Activated CD4-positive, alpha-beta T cell treated with anti-CD3 and anti-CD28 coated beads, Interleukin-2, amount 50 U/mL, for 1 hour (primary cell): ENCODE data around the gene MED12.
A peak's percentile ranks its signal among the peaks of the same experiment; 100 is the strongest.

Experiments used
- DNase-seq: peaks from one replicate; pipeline ENCODE4 v3.0.0-alpha.2; 2020

MED12 gene

DNA sequence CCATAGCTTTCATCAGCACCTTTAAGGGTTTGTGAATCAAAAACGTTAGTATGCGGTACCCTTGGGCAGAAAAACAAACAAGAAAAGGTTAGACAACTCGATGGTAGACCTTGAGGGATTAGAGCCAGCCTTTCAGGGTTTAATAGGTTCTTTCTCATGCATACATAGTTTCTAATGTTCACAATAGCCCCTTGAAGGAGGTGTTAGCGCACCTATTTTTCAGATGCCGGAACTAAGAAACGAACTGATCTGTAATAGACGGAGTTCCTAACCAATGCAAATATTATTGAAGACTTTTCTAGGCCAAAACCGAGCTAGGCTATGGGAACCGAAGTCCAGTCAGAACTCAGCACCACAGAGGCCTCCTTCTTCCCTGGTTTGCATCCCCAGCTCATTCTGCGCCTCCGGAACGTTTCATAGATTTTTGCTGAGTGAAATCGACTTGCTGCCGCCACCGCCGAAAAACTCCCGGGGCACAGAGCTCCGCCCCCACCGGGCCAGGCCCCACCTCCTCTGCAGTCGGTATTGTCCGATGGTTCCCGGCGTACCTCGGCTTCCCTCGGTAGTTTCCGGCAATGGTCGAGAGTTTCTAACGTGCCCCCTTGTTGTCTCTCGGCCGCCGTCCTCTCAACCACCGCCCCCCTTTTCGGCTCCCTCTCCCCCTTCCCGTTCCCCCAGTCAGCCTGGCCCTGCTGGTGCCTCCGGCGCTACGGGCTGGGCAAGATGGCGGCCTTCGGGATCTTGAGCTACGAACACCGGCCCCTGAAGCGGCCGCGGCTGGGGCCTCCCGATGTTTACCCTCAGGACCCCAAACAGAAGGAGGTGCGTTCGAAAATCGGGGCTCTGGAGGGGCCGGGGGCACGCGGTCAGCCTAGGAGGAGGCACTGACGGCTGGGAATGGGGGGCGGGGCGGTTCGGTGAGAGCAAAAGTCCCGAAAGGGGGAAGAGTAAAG, at the start of gene MED12:
Gene MED12 (plus strand): TSS at position 565 of the 953 bp plus-strand sequence. CDS start 159 bp downstream, at position 724.
- DNase-seq, result peak; percentile 76

DNA sequence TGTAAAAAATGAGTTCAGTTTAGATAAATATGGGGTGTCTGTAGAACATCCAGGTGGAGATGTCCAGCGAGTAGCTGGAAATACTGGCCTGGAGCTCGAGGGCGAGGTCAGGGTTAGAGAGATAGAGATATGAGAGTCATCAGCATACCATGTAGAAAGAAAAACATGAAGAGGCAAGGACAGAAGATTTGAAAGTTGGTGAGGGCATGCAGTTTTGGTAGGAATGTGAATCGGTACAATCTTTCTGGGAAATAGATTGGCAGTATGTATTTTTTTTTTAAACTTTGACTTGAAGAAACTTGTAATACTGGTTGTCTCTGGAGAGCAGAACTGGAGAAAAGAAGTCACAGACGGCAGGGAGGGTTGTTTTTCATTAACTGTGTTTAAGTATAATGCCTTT, 47.9 kb upstream of the MED12 start:
- no peak for DNase-seq

GRCh38 chrX:71081330-71082123, 36.9 kb upstream of the MED12 start:
- DNase-seq, result no peak

DNA sequence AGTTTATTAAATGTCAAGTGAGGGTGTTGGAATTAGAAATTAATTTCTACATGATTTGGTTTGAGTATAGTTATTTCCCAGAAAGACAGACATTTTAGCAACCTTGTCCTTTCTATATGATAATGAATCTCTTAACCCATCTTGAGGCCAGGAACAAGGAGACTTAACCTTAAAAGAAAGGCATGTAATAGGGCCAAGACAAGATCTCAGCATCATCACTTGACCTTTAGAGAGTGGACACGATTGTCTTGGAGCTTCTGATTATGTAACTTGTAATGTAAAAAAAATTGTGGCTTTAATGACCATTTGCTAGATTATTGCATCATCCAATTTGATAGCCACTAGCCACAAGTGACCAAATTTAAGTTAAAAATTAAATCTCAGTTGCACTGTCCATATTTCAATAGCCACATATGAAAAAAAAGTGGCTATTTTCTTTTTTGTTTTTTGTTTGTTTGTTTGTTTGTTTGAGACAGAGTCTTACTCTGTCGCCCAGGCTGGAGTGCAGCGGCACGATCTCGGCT, 36.2 kb upstream of the MED12 start:
- no peak for DNase-seq

- no peak for DNase-seq
These were observed 35.6 kb upstream of the MED12 start for GRCh38 chrX:71082822-71083221.

- DNase-seq, result no peak
These were observed 32.5 kb upstream of the MED12 start for GRCh38 chrX:71085900-71086299.

- no peak for DNase-seq
These were observed 27.1 kb upstream of the MED12 start for GRCh38 chrX:71091263-71091662.

DNA sequence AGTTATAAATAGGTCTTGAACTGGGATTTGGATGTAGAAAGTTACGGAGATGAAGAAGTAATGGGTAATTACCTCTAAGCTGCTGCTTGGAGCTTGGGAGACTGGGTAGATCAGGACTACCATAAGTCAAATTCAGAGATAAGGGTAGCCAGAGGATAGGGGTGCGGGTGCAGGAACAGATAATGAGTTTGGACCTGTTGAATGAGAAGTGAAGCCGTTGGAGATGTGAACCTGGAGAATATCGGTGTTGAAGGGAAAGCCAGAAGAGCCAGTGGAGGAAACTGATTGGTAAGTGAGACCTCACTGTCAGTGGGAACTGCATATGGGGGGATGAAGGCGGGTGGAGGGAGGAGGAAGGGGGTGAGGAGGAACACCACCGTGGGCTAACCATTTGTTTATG, 23.4 kb upstream of the MED12 start:
- DNase-seq, result no peak

- peak; percentile 86 for DNase-seq
These were observed 22.8 kb upstream of the MED12 start, which contains the start of gene FOXO4 for GRCh38 chrX:71095555-71095980. Gene FOXO4 (plus strand): TSS chrX:71095851. CDS start chrX:71096529, 678 bp downstream.

DNA sequence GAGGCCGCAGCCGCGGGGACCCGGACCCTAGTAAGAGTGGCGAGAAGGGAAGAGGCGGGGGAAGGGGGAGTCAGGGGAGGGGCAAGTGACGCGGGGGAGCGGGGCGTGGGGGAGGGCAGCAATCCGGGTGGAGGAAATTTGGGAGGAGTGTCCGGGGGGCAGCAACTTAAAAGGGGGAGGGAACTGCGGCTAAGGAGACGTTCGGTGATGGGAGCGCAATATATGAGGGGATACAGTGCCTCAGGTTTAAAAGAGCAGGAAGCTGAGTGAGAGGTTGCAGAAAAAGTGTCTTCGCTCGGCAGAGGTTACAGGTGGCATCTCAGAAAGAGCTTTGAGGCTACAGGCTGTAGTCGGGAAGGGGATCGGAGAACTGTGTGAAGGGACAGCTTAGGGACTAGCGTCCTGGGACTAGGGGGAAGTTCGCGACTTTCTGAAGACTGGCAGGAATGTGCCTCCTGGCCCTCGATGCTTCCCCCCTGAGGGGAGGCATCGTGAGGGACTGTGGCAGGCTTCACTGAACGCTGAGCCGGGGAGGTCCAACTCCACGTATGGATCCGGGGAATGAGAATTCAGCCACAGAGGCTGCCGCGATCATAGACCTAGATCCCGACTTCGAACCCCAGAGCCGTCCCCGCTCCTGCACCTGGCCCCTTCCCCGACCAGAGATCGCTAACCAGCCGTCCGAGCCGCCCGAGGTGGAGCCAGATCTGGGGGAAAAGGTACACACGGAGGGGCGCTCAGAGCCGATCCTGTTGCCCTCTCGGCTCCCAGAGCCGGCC, 22.2 kb upstream of the MED12 start:
- DNase-seq, result no peak

DNA sequence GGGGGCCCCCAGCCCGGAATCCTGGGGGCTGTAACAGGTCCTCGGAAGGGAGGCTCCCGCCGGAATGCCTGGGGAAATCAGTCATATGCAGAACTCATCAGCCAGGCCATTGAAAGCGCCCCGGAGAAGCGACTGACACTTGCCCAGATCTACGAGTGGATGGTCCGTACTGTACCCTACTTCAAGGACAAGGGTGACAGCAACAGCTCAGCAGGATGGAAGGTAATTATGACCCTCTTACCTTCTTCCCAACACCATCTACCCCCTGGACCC, 21.7 kb upstream of the MED12 start:
- no peak for DNase-seq

GRCh38 chrX:71098302-71098701, 20.1 kb upstream of the MED12 start:
- DNase-seq, result peak; percentile 76

DNA sequence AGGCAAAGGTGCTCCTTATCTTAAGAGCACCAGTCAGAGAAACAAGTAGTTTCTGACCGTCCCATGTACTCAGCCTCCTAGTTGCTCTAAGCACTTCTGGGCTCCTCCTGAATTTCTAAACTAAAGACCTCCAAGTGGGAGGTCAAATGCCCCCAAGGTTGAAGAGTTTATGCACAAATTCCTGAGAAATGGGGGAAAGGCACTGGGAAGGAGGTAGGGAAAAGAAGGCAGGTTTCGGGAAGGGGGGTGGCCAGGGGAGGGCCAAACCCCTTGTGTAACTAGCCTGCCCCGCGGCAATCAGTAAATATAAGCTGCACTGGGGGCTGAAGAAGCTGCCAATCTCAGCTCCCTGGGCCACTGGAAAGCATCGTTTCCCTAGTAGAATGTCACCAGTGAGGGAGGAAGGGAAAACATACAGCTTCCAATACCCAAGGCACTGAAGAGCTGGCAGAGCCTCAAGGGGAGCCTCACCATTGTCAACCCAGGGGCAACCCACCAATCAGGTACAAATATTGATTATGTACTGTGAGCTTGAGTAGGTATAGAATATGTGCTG, 19.4 kb upstream of the MED12 start:
- DNase-seq, result no peak

DNA sequence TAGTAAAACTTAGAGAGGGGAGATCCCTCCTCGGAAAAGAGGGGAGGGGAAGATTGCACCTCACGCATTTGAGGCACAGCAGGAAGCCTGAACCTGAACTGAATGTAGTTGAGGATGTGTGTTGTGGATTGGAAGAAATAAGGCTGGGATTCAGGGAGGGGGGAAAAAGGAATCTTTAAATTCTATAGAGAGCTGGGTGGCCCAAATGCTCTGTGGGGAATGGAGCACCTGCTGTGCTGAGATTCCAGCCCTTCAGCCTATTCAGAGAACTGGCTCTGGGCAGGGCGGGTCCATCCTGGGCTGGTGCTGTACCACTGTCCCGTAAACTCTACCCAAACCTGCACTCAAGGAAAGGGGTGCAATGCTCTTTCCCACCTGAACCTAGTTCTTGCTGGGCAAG, 18.7 kb upstream of the MED12 start:
- no peak for DNase-seq

GRCh38 chrX:71100581-71101505, 17.6 kb upstream of the MED12 start:
- peak; percentile 14 for DNase-seq

GRCh38 chrX:71102292-71102691, 16.1 kb upstream of the MED12 start:
- no peak for DNase-seq

DNA sequence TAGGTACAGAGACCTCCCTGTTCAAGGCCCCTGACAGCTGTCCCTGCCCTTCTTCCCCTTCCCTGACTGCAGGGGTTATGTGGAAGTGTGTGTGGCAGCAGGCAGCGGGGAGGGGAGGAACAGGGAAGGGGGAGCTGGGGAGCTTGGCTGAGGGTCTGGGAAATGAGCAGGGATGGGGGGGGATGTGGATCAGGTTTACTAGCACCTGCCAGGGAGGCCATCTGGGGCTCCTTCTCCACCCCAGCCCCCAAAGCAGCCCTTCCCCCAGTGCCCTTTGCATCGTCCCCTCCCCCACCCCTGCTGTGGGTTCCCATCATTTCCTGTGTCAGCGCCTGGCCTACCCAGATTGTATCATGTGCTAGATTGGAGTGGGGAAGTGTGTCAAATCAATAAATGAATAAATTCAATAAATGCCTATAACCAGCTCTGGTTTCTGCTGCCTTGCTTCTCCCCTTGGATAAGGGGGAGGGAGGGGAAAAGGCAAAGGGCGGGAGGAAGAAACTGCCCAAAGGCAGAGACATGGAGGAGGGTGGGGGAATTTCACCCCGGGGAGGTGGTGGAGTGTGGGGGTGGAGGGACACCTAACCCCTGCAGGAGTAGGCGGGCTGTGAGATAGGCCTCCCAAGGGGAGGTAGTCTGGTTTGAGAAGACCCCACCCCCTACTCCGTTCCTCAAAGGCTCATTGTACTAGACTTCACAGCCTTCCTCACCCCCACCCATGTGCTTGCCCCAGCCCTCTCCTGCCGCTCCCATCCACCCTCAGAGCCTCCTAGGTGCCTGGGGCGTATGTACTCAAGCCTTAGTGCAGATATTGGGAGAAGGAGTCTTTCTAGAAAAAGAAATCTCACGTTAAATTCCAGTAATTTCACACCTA, 15.0 kb upstream of the MED12 start:
- DNase-seq, result peak; percentile 40

GRCh38 chrX:71105628-71106027, 12.8 kb upstream of the MED12 start:
- no peak for DNase-seq

DNA sequence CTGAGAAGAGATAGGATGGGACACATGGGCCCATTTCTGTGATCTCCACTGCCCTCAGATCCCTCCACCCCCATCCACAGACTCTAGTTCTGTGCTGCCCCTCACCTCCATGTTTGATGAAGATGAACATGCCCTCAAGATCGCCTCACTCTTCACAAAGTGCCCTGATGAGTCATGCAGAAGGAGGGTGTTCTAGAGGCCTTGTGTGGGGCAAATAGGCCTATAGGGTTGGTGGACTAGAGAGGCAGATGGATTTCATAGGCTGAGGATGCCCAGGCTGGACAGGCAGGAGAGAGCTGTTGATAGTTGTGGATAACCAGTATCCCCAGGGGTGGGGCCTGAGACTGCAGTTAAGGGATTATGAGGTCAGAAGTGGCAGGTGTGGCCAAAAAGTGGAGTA, 12.0 kb upstream of the MED12 start, which contains the start of gene CXorf65:
Gene CXorf65 (minus strand): TSS at position 314 of the 400 bp plus-strand sequence. CDS start 184 bp downstream, at position 130.
- peak; percentile 9 for DNase-seq

DNA sequence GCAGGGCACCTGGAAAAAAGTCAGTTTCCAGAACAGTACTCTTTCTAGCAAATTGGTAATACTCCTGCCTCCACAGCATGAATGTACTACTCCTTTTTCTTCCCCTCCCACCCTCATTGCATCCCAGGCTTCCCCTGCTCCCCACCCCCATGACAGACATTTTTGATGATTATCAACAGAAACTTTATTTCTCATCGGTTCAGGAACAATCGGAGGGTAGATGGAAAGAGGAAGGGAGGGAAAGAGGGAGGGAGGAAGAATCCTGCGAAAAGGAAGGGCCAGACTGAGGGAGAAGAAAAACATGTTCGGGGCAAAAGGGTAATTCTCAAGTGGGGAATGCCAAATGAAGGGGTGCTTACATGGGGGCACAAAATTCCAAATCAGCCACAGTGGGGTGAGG, 11.2 kb upstream of the MED12 start:
- DNase-seq, result no peak
